Prostate gland (tissue), 2 donors: ENCODE measurements around the gene C2orf72.
"Not testable (repeated sequence)": the region's sequence is repeated elsewhere in the genome, so short reads cannot be mapped to it uniquely, and the experiment has no call there.

Experiments
- CTCF ChIP-seq, 4 experiments: fragments of 200-600 bp in 2 of 4; fragments of 450-650 bp in 2 of 4; sonication (generic) in 2 of 4; IDR thresholded peaks; 1 replicate in 3 of 4; 2 replicates in 1 of 4; pipeline ENCODE4 v1.5.1; 2016 to 2019; ENCODE audit warnings: antibody characterized with exemption in 4 of 4, mild to moderate bottlenecking in 2 of 4, moderate library complexity in 2 of 4
- POLR2A ChIP-seq: fragments of 450-650 bp; IDR thresholded peaks from one replicate; pipeline ENCODE4 v1.6.1; 2016; ENCODE audit warnings: antibody characterized with exemption, mild to moderate bottlenecking
- POLR2AphosphoS5 ChIP-seq: sonication (generic); formaldehyde crosslinking; IDR thresholded peaks from one replicate; pipeline ENCODE4 v1.6.1; 2017; ENCODE audit warnings: antibody characterized with exemption

- not testable (repeated sequence) for TF ChIP-seq CTCF (IDR thresholded peaks at IDR 0.05); POLR2A; POLR2AphosphoS5
Observed at GRCh38 chr2:231004930-231005329, 32.4 kb upstream of the C2orf72 start.
